ES-I3 (cell line): ENCODE measurements around the gene COL15A1.
"Not testable (repeated sequence)": the region's sequence is repeated elsewhere in the genome, so short reads cannot be mapped to it uniquely, and the experiment has no call there.

Source experiments
- H3K36me3 ChIP-seq: 2 replicates; pipeline ENCODE4 v1.6.1; 2013; ENCODE audit warnings: mild to moderate bottlenecking, low read length, control low read depth, moderate library complexity; ENCODE audit not compliant: insufficient read depth
- H3K4me1 ChIP-seq: 2 replicates; pipeline ENCODE4 v1.6.1; 2013; ENCODE audit warnings: mild to moderate bottlenecking, control low read depth, low read length; ENCODE audit not compliant: insufficient read depth
- H3K9ac ChIP-seq: 2 replicates; pipeline ENCODE4 v1.6.1; 2013; ENCODE audit warnings: low read depth, mild to moderate bottlenecking, low read length, moderate library complexity
- H3K9me3 ChIP-seq: 2 replicates; pipeline ENCODE4 v1.6.1; 2013; ENCODE audit warnings: mild to moderate bottlenecking, low read length, moderate library complexity; ENCODE audit not compliant: control insufficient read depth, insufficient read depth

The COL15A1 gene

GRCh38 chr9:98908897-98909634, 34.6 kb upstream of the COL15A1 start:
- no peaks in the 10 kb centered on the region for H3K4me1 ChIP-seq
- no peak overlapping the region for H3K9ac ChIP-seq
- no peaks in the 10 kb centered on the region for H3K9me3 ChIP-seq
- no peaks in the 10 kb centered on the region for H3K36me3 ChIP-seq

GRCh38 chr9:98909935-98910334, 33.8 kb upstream of the COL15A1 start:
- Histone ChIP-seq H3K36me3 (no peaks in the 10 kb centered on the region), H3K9me3 (no peaks in the 10 kb centered on the region), H3K4me1 (no peaks in the 10 kb centered on the region), H3K9ac (no peak overlapping the region)

GRCh38 chr9:98911042-98911441, 32.7 kb upstream of the COL15A1 start:
- H3K9ac ChIP-seq: no peak overlapping the region
- H3K9me3 ChIP-seq: no peaks in the 10 kb centered on the region
- no peaks in the 10 kb centered on the region for H3K36me3 ChIP-seq

GRCh38 chr9:98911738-98912137, 32.0 kb upstream of the COL15A1 start:
- not testable (repeated sequence) for H3K9me3 ChIP-seq, H3K36me3 ChIP-seq, H3K9ac ChIP-seq, H3K4me1 ChIP-seq

More at GRCh38 chr9:98911042-98911441, 32.7 kb upstream of the COL15A1 start:
- H3K4me1 ChIP-seq: no peaks in the 10 kb centered on the region

GRCh38 chr9:98912450-98912849, 31.3 kb upstream of the COL15A1 start:
- no peaks in the 10 kb centered on the region for H3K9me3 ChIP-seq
- no peaks in the 10 kb centered on the region for H3K36me3 ChIP-seq
- no peak overlapping the region for H3K9ac ChIP-seq
- 0 out of 2 replicates have a peak, but pooled peaks cover 11% of the 10 kb centered on the region for H3K4me1 ChIP-seq

- H3K36me3 ChIP-seq: no peaks in the 10 kb centered on the region
- no peak overlapping the region for H3K9ac ChIP-seq
- H3K4me1 ChIP-seq: 0 out of 2 replicates have a peak, but pooled peaks cover 11% of the 10 kb centered on the region
- H3K9me3 ChIP-seq: no peaks in the 10 kb centered on the region
Observed at GRCh38 chr9:98913044-98913443, 30.7 kb upstream of the COL15A1 start.

GRCh38 chr9:98913705-98914104, 30.0 kb upstream of the COL15A1 start:
- H3K9ac ChIP-seq: no peak overlapping the region
- H3K9me3 ChIP-seq: no peaks in the 10 kb centered on the region
- no peaks in the 10 kb centered on the region for H3K36me3 ChIP-seq
- H3K4me1 ChIP-seq: 0 out of 2 replicates have a peak, but pooled peaks cover 11% of the 10 kb centered on the region

GRCh38 chr9:98915599-98915998, 28.1 kb upstream of the COL15A1 start:
- no peaks in the 10 kb centered on the region for H3K36me3 ChIP-seq
- no peaks in the 10 kb centered on the region for H3K9me3 ChIP-seq
- 0 out of 2 replicates have a peak, but pooled peaks cover 11% of the 10 kb centered on the region for H3K4me1 ChIP-seq

GRCh38 chr9:98916660-98917059, 27.0 kb upstream of the COL15A1 start:
- Histone ChIP-seq H3K9me3 (no peaks in the 10 kb centered on the region), H3K4me1 (0 out of 2 replicates have a peak, but pooled peaks cover 11% of the 10 kb centered on the region), H3K9ac (no peak overlapping the region), H3K36me3 (no peaks in the 10 kb centered on the region)

More at GRCh38 chr9:98915599-98915998, 28.1 kb upstream of the COL15A1 start:
- no peak overlapping the region for H3K9ac ChIP-seq

GRCh38 chr9:98917746-98918487, 25.8 kb upstream of the COL15A1 start:
- H3K9ac ChIP-seq: no peak overlapping the region
- peaks cover 16% of the 10 kb centered on the region for H3K4me1 ChIP-seq
- H3K9me3 ChIP-seq: no peaks in the 10 kb centered on the region
- no peaks in the 10 kb centered on the region for H3K36me3 ChIP-seq

- H3K4me1 ChIP-seq: peaks cover 19% of the 10 kb centered on the region
- no peaks in the 10 kb centered on the region for H3K36me3 ChIP-seq
- no peak overlapping the region for H3K9ac ChIP-seq
- H3K9me3 ChIP-seq: no peaks in the 10 kb centered on the region
Observed at GRCh38 chr9:98921732-98922131, 22.0 kb upstream of the COL15A1 start.

GRCh38 chr9:98922721-98923435, 20.8 kb upstream of the COL15A1 start:
- peaks cover 17% of the 10 kb centered on the region for H3K4me1 ChIP-seq
- no peak overlapping the region for H3K9ac ChIP-seq
- H3K36me3 ChIP-seq: no peaks in the 10 kb centered on the region
- no peaks in the 10 kb centered on the region for H3K9me3 ChIP-seq

- Histone ChIP-seq H3K9me3 (no peaks in the 10 kb centered on the region), H3K36me3 (no peaks in the 10 kb centered on the region), H3K4me1 (peaks cover 17% of the 10 kb centered on the region), H3K9ac (no peak overlapping the region)
Observed at GRCh38 chr9:98923451-98924123, 20.1 kb upstream of the COL15A1 start.
